Breast epithelium (tissue), 4 donors: Measurements from ENCODE around the gene SH2D6. TPM values are rescaled to one million over a fixed set of nuclear protein-coding genes. Genes with fewer than 3 reads are reported as not detected.

Source experiments
- DNase-seq, 2 donors: peaks; one replicate each; pipeline ENCODE4 v3.0.0-alpha.2; 2019; ENCODE audit warnings: low spot score in 2 of 2
- H3K27ac ChIP-seq, 2 donors: fragments of 200-600 bp; sonication (generic) in 1 of 2; one replicate each; pipeline ENCODE4 v1.5.1; 2016 to 2019; ENCODE audit warnings: mild to moderate bottlenecking in 1 of 2
- H3K27me3 ChIP-seq, 2 donors: fragments of 200-600 bp; sonication (generic) in 1 of 2; one replicate each; pipeline versions ENCODE4 v1.5.1 to v1.6.0; 2017 to 2019; ENCODE audit warnings: control low read depth in 1 of 2, mild to moderate bottlenecking in 1 of 2
- H3K36me3 ChIP-seq: fragments of 200-600 bp; one replicate; pipeline ENCODE4 v1.5.1; 2019
- H3K4me1 ChIP-seq, 2 donors: fragments of 200-600 bp; sonication (generic); one replicate each; pipeline ENCODE4 v1.5.1; 2016 to 2019; ENCODE audit warnings: control low read depth in 1 of 2
- H3K4me3 ChIP-seq, 3 donors: fragments of 200-600 bp; sonication (generic); 1 replicate in 2 of 3; 2 replicates in 1 of 3; pipeline ENCODE4 v1.5.1; 2016 to 2019; ENCODE audit warnings: mild to moderate bottlenecking in 3 of 3, moderate library complexity in 2 of 3
- H3K9me3 ChIP-seq, 2 donors: fragments of 200-600 bp; sonication (generic) in 1 of 2; one replicate each; pipeline ENCODE4 v1.5.1; 2016 to 2019; ENCODE audit warnings: control low read depth in 1 of 2
- CTCF ChIP-seq, 3 donors: fragments of 450-650 bp; IDR thresholded peaks; one replicate each; pipeline ENCODE4 v1.5.1; 2016 to 2017; ENCODE audit warnings: antibody characterized with exemption in 3 of 3, mild to moderate bottlenecking in 3 of 3, moderate library complexity in 3 of 3
- POLR2A ChIP-seq: fragments of 450-650 bp; IDR thresholded peaks from one replicate; pipeline ENCODE4 v1.6.1; 2016; ENCODE audit warnings: antibody characterized with exemption, mild to moderate bottlenecking, moderate library complexity
- POLR2AphosphoS5 ChIP-seq, 3 donors: sonication (generic); formaldehyde crosslinking; IDR thresholded peaks; one replicate each; pipeline ENCODE4 v1.6.1; 2017; ENCODE audit warnings: antibody characterized with exemption in 3 of 3
- intact Hi-C: fragments of 100-400 bp; cut with DNase I; formaldehyde crosslinking; loops from one replicate; pipeline ENCODE4 v1.15.1; 2023; ENCODE audit warnings: low total_unique reads
- total RNA-seq, 3 donors: library from RNA; depleted of rRNA; stranded (reverse); fragments of >200 nt; gene quantifications; one replicate each; pipeline ENCODE4 v1.1.0, GENCODE V29; 2016

The SH2D6 gene
- total RNA-seq, 3 donors from 2014 or later, result not detected

DNA sequence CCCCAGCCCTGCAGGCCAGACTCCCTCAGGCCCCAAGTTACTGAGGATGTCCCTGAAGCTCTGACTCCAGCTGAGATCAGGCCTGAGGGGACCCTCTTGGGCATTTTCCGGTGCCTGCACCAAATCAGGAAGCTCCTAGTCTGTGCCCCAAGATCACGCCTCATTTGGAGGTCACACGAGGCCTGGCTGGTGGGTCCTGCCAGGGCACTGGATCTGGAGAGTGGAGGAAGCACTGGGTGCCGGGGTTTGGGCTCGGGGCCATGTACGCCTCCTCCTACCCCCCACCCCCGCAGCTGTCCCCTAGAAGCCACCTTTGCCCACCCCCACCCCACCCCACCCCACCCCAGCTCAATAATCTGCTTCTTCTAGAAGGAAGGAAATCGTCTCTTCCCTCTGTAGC is 16.2 kb downstream of the SH2D6 start:
- intact Hi-C loops, result loop anchor here (5.0 kb wide), 3 partner anchors 103 to 118 kb away; partner anchors contain the start of genes MAT2A and TGOLN2
- Histone ChIP-seq H3K27me3 (no peaks in the 10 kb centered on the region), H3K36me3 (no peaks in the 10 kb centered on the region), H3K9me3 (no peaks in the 10 kb centered on the region), H3K27ac (peak overlapping the region; percentile 96 to 97), H3K4me1 (peaks cover 18 to 23% of the 10 kb centered on the region in 2 donors), H3K4me3 (no peak overlapping the region)
- no peak for DNase-seq
- TF ChIP-seq CTCF (IDR thresholded peaks at IDR 0.05) (no peak), POLR2AphosphoS5 (IDR thresholded peaks at IDR 0.05) (no peak), POLR2A (no peak)

GRCh38 chr2:85435220-85435958 is 16.9 kb downstream of the SH2D6 start:
- Histone ChIP-seq H3K27me3 (no peaks in the 10 kb centered on the region), H3K4me3 (no peak overlapping the region), H3K4me1 (peaks cover 18 to 23% of the 10 kb centered on the region in 2 donors), H3K9me3 (no peaks in the 10 kb centered on the region), H3K27ac (peak overlapping the region; percentile 96 to 97), H3K36me3 (no peaks in the 10 kb centered on the region)
- TF ChIP-seq CTCF (IDR thresholded peaks at IDR 0.05) (no peak), POLR2A (no peak), POLR2AphosphoS5 (IDR thresholded peaks at IDR 0.05) (no peak)
- DNase-seq, result no peak
- intact Hi-C loops, result loop anchor here (5.0 kb wide), 2 partner anchors 102 to 108 kb away; partner anchors contain the start of genes MAT2A and TGOLN2

- Histone ChIP-seq H3K9me3 (no peaks in the 10 kb centered on the region), H3K4me3 (no peak overlapping the region), H3K27me3 (no peaks in the 10 kb centered on the region), H3K4me1 (peaks cover 18 to 23% of the 10 kb centered on the region in 2 donors), H3K36me3 (no peaks in the 10 kb centered on the region), H3K27ac (peak overlapping the region; percentile 96 to 97)
- intact Hi-C loops, result loop anchor here (5.0 kb wide), 2 partner anchors 101 to 109 kb away; partner anchors contain the start of genes MAT2A and TGOLN2
- TF ChIP-seq POLR2A (no peak), CTCF (IDR thresholded peaks at IDR 0.05) (no peak), POLR2AphosphoS5 (IDR thresholded peaks at IDR 0.05) (no peak)
- no peak for DNase-seq
These were observed 17.7 kb downstream of the SH2D6 start for GRCh38 chr2:85435981-85436835.

- Histone ChIP-seq H3K36me3 (no peaks in the 10 kb centered on the region), H3K4me3 (peak overlapping the region in 2 of 3 donors; percentile 56 to 66), H3K27me3 (no peaks in the 10 kb centered on the region), H3K27ac (peak overlapping the region; percentile 96 to 97), H3K9me3 (no peaks in the 10 kb centered on the region), H3K4me1 (peaks cover 18 to 23% of the 10 kb centered on the region in 2 donors)
- no peak for TF ChIP-seq POLR2A
- TF ChIP-seq POLR2AphosphoS5 (IDR thresholded peaks at IDR 0.05), result no peak
- TF ChIP-seq CTCF (IDR thresholded peaks at IDR 0.05), result no peak
- DNase-seq, result no peak
- intact Hi-C loops, result loop anchor here (5.0 kb wide), 2 partner anchors 100 to 110 kb away; partner anchors contain the start of genes MAT2A and TGOLN2
These were observed 18.4 kb downstream of the SH2D6 start for GRCh38 chr2:85436836-85437487.
